OCI-LY1 (cell line): Measurements from ENCODE around the gene COPS7A.

Experiments
- H2AFZ ChIP-seq: fragments of 200-600 bp; sonication (generic), shearing (Covaris generic); 2 replicates; pipeline ENCODE4 v1.6.0; 2014; ENCODE audit warnings: antibody characterized with exemption, mild to moderate bottlenecking, low read length
- H3F3A ChIP-seq: fragments of 200-600 bp; sonication (generic), shearing (Covaris generic); 2 replicates; pipeline ENCODE4 v1.6.0; 2014; ENCODE audit warnings: mild to moderate bottlenecking, antibody characterized with exemption, low read length, moderate library complexity; ENCODE audit not compliant: insufficient read depth
- H3K27ac ChIP-seq: fragments of 200-600 bp; sonication (generic); 2 replicates; pipeline ENCODE4 v1.5.1; 2014; ENCODE audit warnings: low read length, mixed run types, mild to moderate bottlenecking, low read depth; ENCODE audit not compliant: poor library complexity, severe bottlenecking
- H3K27me3 ChIP-seq: fragments of 200-600 bp; sonication (generic); 2 replicates; pipeline ENCODE4 v1.6.0; 2014; ENCODE audit warnings: antibody characterized with exemption, mild to moderate bottlenecking, low read length, moderate library complexity; ENCODE audit not compliant: insufficient read depth
- H3K36me3 ChIP-seq: fragments of 200-600 bp; sonication (generic); 2 replicates; pipeline ENCODE4 v1.6.1; 2014; ENCODE audit warnings: mild to moderate bottlenecking, antibody characterized with exemption, low read length, moderate library complexity, mixed read lengths; ENCODE audit not compliant: insufficient read depth
- H3K4me1 ChIP-seq: fragments of 200-600 bp; sonication (generic); 2 replicates; pipeline ENCODE4 v1.5.1; 2014; ENCODE audit warnings: mild to moderate bottlenecking, low read length, moderate library complexity; ENCODE audit not compliant: insufficient read depth, severe bottlenecking
- H3K4me2 ChIP-seq: fragments of 200-600 bp; sonication (generic), shearing (Covaris generic); 2 replicates; pipeline ENCODE4 v1.6.1; 2014; ENCODE audit warnings: low read length
- H3K4me3 ChIP-seq: fragments of 200-600 bp; sonication (generic); 2 replicates; pipeline ENCODE4 v1.5.1; 2014; ENCODE audit warnings: low read length, low read depth, mild to moderate bottlenecking, mixed read lengths; ENCODE audit not compliant: poor library complexity, severe bottlenecking
- H3K79me2 ChIP-seq: fragments of 200-600 bp; shearing (Covaris generic); 2 replicates; pipeline ENCODE4 v1.6.1; 2016; ENCODE audit warnings: mixed run types, low read length, mixed read lengths; ENCODE audit not compliant: insufficient read depth
- H3K9ac ChIP-seq: fragments of 200-600 bp; sonication (generic), shearing (Covaris generic); 2 replicates; pipeline ENCODE4 v1.6.1; 2014; ENCODE audit warnings: mild to moderate bottlenecking, low read length, mixed read lengths
- H3K9me2 ChIP-seq: fragments of 200-600 bp; sonication (generic), shearing (Covaris generic); 2 replicates; pipeline ENCODE4 v1.6.1; 2014; ENCODE audit warnings: low read depth, mild to moderate bottlenecking, low read length, mixed read lengths
- H3K9me3 ChIP-seq: fragments of 200-600 bp; shearing (Covaris generic); 2 replicates; pipeline ENCODE4 v1.6.1; 2014; ENCODE audit warnings: low read length, mixed read lengths
- H4K20me1 ChIP-seq: fragments of 200-600 bp; sonication (generic), shearing (Covaris generic); 2 replicates; pipeline ENCODE4 v1.6.0; 2016; ENCODE audit warnings: mild to moderate bottlenecking, low read length; ENCODE audit not compliant: insufficient read depth
- CTCF ChIP-seq: fragments of 200-600 bp; sonication (generic), shearing (Covaris generic); IDR thresholded peaks from 2 replicates; pipeline ENCODE4 v1.5.1; 2017; ENCODE audit warnings: mild to moderate bottlenecking, antibody characterized with exemption, low read length, moderate library complexity, mixed read lengths
- EZH2 ChIP-seq: fragments of 200-600 bp; sonication (generic), shearing (Covaris generic); IDR thresholded peaks from 2 replicates; pipeline ENCODE4 v1.8.0; 2017; ENCODE audit warnings: borderline replicate concordance, mixed run types, mild to moderate bottlenecking, antibody characterized with exemption, low read length, moderate library complexity, mixed read lengths

Gene COPS7A

GRCh38 chr12:6771509-6772330 is 47.9 kb downstream of the COPS7A start:
- H3K36me3 ChIP-seq, result no peaks in the 10 kb centered on the region
- peaks cover 11% of the 10 kb centered on the region for H3K4me1 ChIP-seq
- H3K79me2 ChIP-seq, result no peaks in the 10 kb centered on the region
- H2AFZ ChIP-seq, result no peak overlapping the region
- no peak overlapping the region for H3K27ac ChIP-seq
- H3K4me3 ChIP-seq, result no peak overlapping the region
- H3K27me3 ChIP-seq, result peaks cover 19% of the 10 kb centered on the region; the same call in 1 of the 2 replicates
- H3K9ac ChIP-seq, result no peak overlapping the region
- TF ChIP-seq CTCF (no peak), EZH2 (no peak)
- H3K9me2 ChIP-seq, result no peaks in the 10 kb centered on the region
- no peaks in the 10 kb centered on the region for H3K9me3 ChIP-seq
- H3F3A ChIP-seq, result no peaks in the 10 kb centered on the region
- no peaks in the 10 kb centered on the region for H4K20me1 ChIP-seq
- H3K4me2 ChIP-seq, result no peak overlapping the region

- Histone ChIP-seq H3K9me3 (no peaks in the 10 kb centered on the region), H3K27ac (no peak within 1 kb of the TSS), H4K20me1 (no peaks in the 10 kb centered on the region), H2AFZ (no peak within 1 kb of the TSS), H3K79me2 (no peaks in the 10 kb centered on the region), H3K4me3 (no peak within 1 kb of the TSS), H3K4me1 (peaks cover 7% of the 10 kb centered on the region), H3K4me2 (no peak within 1 kb of the TSS), H3K27me3 (peaks cover 19% of the 10 kb centered on the region; the same call in 1 of the 2 replicates), H3K9me2 (no peaks in the 10 kb centered on the region), H3F3A (no peaks in the 10 kb centered on the region), H3K9ac (no peak within 1 kb of the TSS), H3K36me3 (no peaks in the 10 kb centered on the region)
- TF ChIP-seq CTCF (no peak), EZH2 (no peak)
Measured at GRCh38 chr12:6772331-6772695, 48.5 kb downstream of the COPS7A start, which contains the start of gene LAG3. Gene LAG3, plus strand, starts transcription at chr12:6772520. Its CDS starts 333 bp downstream, at chr12:6772853.

GRCh38 chr12:6772726-6773589 is 49.1 kb downstream of the COPS7A start:
- Histone ChIP-seq H2AFZ (no peak overlapping the region), H3K9ac (no peak overlapping the region), H4K20me1 (no peaks in the 10 kb centered on the region), H3K4me2 (no peak overlapping the region), H3K9me3 (no peaks in the 10 kb centered on the region), H3F3A (no peaks in the 10 kb centered on the region), H3K27ac (no peak overlapping the region), H3K9me2 (no peaks in the 10 kb centered on the region), H3K27me3 (peaks cover 22% of the 10 kb centered on the region; the same call in 1 of the 2 replicates), H3K4me3 (no peak overlapping the region), H3K36me3 (no peaks in the 10 kb centered on the region), H3K79me2 (no peaks in the 10 kb centered on the region), H3K4me1 (peaks cover 3% of the 10 kb centered on the region)
- TF ChIP-seq EZH2 (no peak), CTCF (no peak)
